Transverse colon (tissue), 4 donors: ENCODE measurements around the gene TMEM209. TPM values are rescaled to one million over a fixed set of nuclear protein-coding genes. Genes with fewer than 3 reads are reported as not detected.

Experiments
- DNase-seq: peaks from one replicate; pipeline ENCODE4 v3.0.0-alpha.2; 2019
- H3K27ac ChIP-seq, 4 donors: fragments of 200-600 bp; sonication (generic); 2 replicates each; pipeline ENCODE4 v1.5.1; 2016 to 2018; ENCODE audit warnings: inconsistent platforms in 4 of 4
- H3K27me3 ChIP-seq: fragments of 200-600 bp; sonication (generic); 2 replicates; pipeline ENCODE4 v1.5.1; 2017; ENCODE audit warnings: inconsistent platforms
- H3K36me3 ChIP-seq, 4 donors: fragments of 200-600 bp; sonication (generic); 2 replicates each; pipeline ENCODE4 v1.5.1; 2017 to 2019; ENCODE audit warnings: inconsistent platforms in 4 of 4
- H3K4me1 ChIP-seq, 4 donors: fragments of 200-600 bp; sonication (generic); 2 replicates each; pipeline ENCODE4 v1.5.1; 2017 to 2020; ENCODE audit warnings: inconsistent platforms in 4 of 4
- H3K4me3 ChIP-seq, 4 donors: fragments of 200-600 bp; sonication (generic); 1 replicate in 1 of 4; 2 replicates in 3 of 4; pipeline versions ENCODE4 v1.5.1 to v1.6.1; 2017 to 2019; ENCODE audit warnings: inconsistent platforms in 4 of 4
- H3K9me3 ChIP-seq, 2 donors: fragments of 200-600 bp; sonication (generic); 2 replicates each; pipeline ENCODE4 v1.5.1; 2017 to 2019; ENCODE audit warnings: inconsistent platforms in 2 of 2
- CTCF ChIP-seq, 5 experiments: fragments of 200-600 bp in 3 of 5; fragments of 450-650 bp in 2 of 5; sonication (generic) in 3 of 5; IDR thresholded peaks; 1 replicate in 2 of 5; 2 replicates in 3 of 5; pipeline ENCODE4 v1.5.1; 2016 to 2017; ENCODE audit warnings: antibody characterized with exemption in 5 of 5, inconsistent platforms in 3 of 5, mild to moderate bottlenecking in 2 of 5, moderate library complexity in 1 of 5
- EP300 ChIP-seq: sonication (generic); formaldehyde crosslinking; IDR thresholded peaks from one replicate; pipeline ENCODE4 v1.6.1; 2017; ENCODE audit warnings: antibody characterized with exemption, low read depth
- POLR2A ChIP-seq: fragments of 450-650 bp; IDR thresholded peaks from one replicate; pipeline ENCODE4 v1.6.1; 2016; ENCODE audit warnings: antibody characterized with exemption, mild to moderate bottlenecking, moderate library complexity
- POLR2AphosphoS5 ChIP-seq, 3 donors: sonication (generic); formaldehyde crosslinking; IDR thresholded peaks; one replicate each; pipeline ENCODE4 v1.6.1; 2016; ENCODE audit warnings: antibody characterized with exemption in 3 of 3
- WGBS, 2 donors: methylation state at CpG; one replicate each; pipeline ENCODE4 v1.1.5; 2018; ENCODE audit warnings: low coverage in 1 of 2; 5-methylcytosine and 5-hydroxymethylcytosine counted together
- in situ Hi-C, 4 donors: fragments of 200-750 bp; cut with MboI; loops; one replicate each; pipeline versions ENCODE4 v1.15.0 to v1.15.1; 2017; ENCODE audit warnings: low sequenced_read_pairs in 3 of 4, low pct_ligation_motif_present in 1 of 4, low pct_unique_long_range_greater_than_20kb in 1 of 4
- intact Hi-C: fragments of 100-400 bp; cut with DNase I; formaldehyde crosslinking; loops from one replicate; pipeline ENCODE4 v1.15.1; 2023; ENCODE audit warnings: low total_unique reads
- total RNA-seq, 4 donors: library from RNA; depleted of rRNA; stranded (reverse); fragments of >200 nt; gene quantifications; one replicate each; pipeline ENCODE4 v1.1.0, GENCODE V29; 2016

TMEM209 gene
- total RNA-seq, 4 donors from 2014 or later, result 8.6 to 57.5 (median 17.8) TPM

- Histone ChIP-seq H3K4me3 (no peak overlapping the region), H3K27ac (peak overlapping the region in 1 of 4 donors; percentile 19), H3K27me3 (no peaks in the 10 kb centered on the region), H3K36me3 (no peaks in the 10 kb centered on the region), H3K4me1 (peaks cover 0 to 20% (median 16%) of the 10 kb centered on the region in 4 donors), H3K9me3 (no peaks in the 10 kb centered on the region)
- intact Hi-C loops, result no loop called here
- in situ Hi-C loops, result no loop called here
- DNase-seq, result no peak
- no peak for TF ChIP-seq POLR2AphosphoS5 (IDR thresholded peaks at IDR 0.05)
- TF ChIP-seq POLR2A, result no peak
- no peak for TF ChIP-seq EP300
- TF ChIP-seq CTCF (IDR thresholded peaks at IDR 0.05), result no peak
- 52% methylated on average over 25 of the region's 29 CpGs; no CpG with 5 or more reads in 1 of the 2 donors for WGBS, 2 donors
Measured at GRCh38 chr7:130153211-130153908, 51.8 kb downstream of the TMEM209 start.

GRCh38 chr7:130152493-130153210 is 52.6 kb downstream of the TMEM209 start:
- H3K27ac ChIP-seq, result no peak overlapping the region
- in situ Hi-C loops (no loop called here), intact Hi-C loops (no loop called here)
- H3K27me3 ChIP-seq, result no peaks in the 10 kb centered on the region
- no peak for DNase-seq
- no peaks in the 10 kb centered on the region for H3K9me3 ChIP-seq
- TF ChIP-seq POLR2A (no peak), POLR2AphosphoS5 (IDR thresholded peaks at IDR 0.05) (no peak), EP300 (no peak)
- no peak overlapping the region for H3K4me3 ChIP-seq
- H3K4me1 ChIP-seq, result peaks cover 0 to 20% (median 16%) of the 10 kb centered on the region in 4 donors
- 83 to 84% methylated on average over 1 to 16 of the region's 17 CpGs for WGBS, 2 donors
- H3K36me3 ChIP-seq, result no peaks in the 10 kb centered on the region

GRCh38 chr7:130151591-130152492 is 53.4 kb downstream of the TMEM209 start:
- 80% methylated on average over 5 of the region's 5 CpGs; no CpG with 5 or more reads in 1 of the 2 donors for WGBS, 2 donors
- DNase-seq, result no peak
- no peak for TF ChIP-seq POLR2AphosphoS5 (IDR thresholded peaks at IDR 0.05)
- no peak for TF ChIP-seq CTCF (IDR thresholded peaks at IDR 0.05)
- no peak for TF ChIP-seq POLR2A
- TF ChIP-seq EP300, result no peak
- in situ Hi-C loops (no loop called here), intact Hi-C loops (no loop called here)
- no peaks in the 10 kb centered on the region for H3K36me3 ChIP-seq
- no peaks in the 10 kb centered on the region for H3K27me3 ChIP-seq
- no peak overlapping the region for H3K4me3 ChIP-seq
- H3K4me1 ChIP-seq, result peaks cover 0 to 20% (median 16%) of the 10 kb centered on the region in 4 donors
- H3K9me3 ChIP-seq, result no peaks in the 10 kb centered on the region
- no peak overlapping the region for H3K27ac ChIP-seq

GRCh38 chr7:130150587-130150986 is 54.6 kb downstream of the TMEM209 start:
- intact Hi-C loops, result no loop called here
- Histone ChIP-seq H3K27ac (no peak overlapping the region), H3K36me3 (no peaks in the 10 kb centered on the region), H3K27me3 (no peaks in the 10 kb centered on the region), H3K4me1 (peaks cover 0 to 23% (median 16%) of the 10 kb centered on the region in 4 donors), H3K9me3 (no peaks in the 10 kb centered on the region), H3K4me3 (no peak overlapping the region)
- TF ChIP-seq CTCF (IDR thresholded peaks at IDR 0.05), result no peak
- no peak for TF ChIP-seq EP300
- no peak for TF ChIP-seq POLR2A
- no peak for TF ChIP-seq POLR2AphosphoS5 (IDR thresholded peaks at IDR 0.05)
- in situ Hi-C loops, result no loop called here
- no peak for DNase-seq
- 82 to 85% methylated on average over 11 of the region's 11 CpGs for WGBS, 2 donors
